Activated CD8-positive, alpha-beta memory T cell treated with anti-CD3 and anti-CD28 coated beads, Interleukin-2, amount 50 U/mL, for 48 hours (primary cell): ENCODE measurements around the gene WDR86.

Experiments
- DNase-seq: peaks from one replicate; pipeline ENCODE4 v3.0.0-alpha.2; 2020

WDR86 gene

GRCh38 chr7:151405588-151405987 lies 4.2 kb downstream of the WDR86 start:
- no peak for DNase-seq

GRCh38 chr7:151405056-151405455 lies 4.8 kb downstream of the WDR86 start:
- DNase-seq, result no peak

- DNase-seq, result no peak
Measured at GRCh38 chr7:151404216-151405011, 5.4 kb downstream of the WDR86 start.

GRCh38 chr7:151403764-151404163 lies 6.1 kb downstream of the WDR86 start:
- no peak for DNase-seq

- DNase-seq, result no peak
Measured at GRCh38 chr7:151402029-151402835, 7.6 kb downstream of the WDR86 start.

- DNase-seq, result no peak
Measured at GRCh38 chr7:151400626-151401315, 9.1 kb downstream of the WDR86 start.

- no peak for DNase-seq
Measured at GRCh38 chr7:151399906-151400305, 9.9 kb downstream of the WDR86 start.

- no peak for DNase-seq
Measured at GRCh38 chr7:151399305-151399601, 10.6 kb downstream of the WDR86 start.

GRCh38 chr7:151398446-151399304 lies 11.2 kb downstream of the WDR86 start:
- no peak for DNase-seq

- no peak for DNase-seq
Measured at GRCh38 chr7:151397026-151397425, 12.8 kb downstream of the WDR86 start.

GRCh38 chr7:151396328-151396970 lies 13.4 kb downstream of the WDR86 start:
- DNase-seq, result no peak

- DNase-seq, result no peak
Measured at GRCh38 chr7:151395036-151395367, 14.8 kb downstream of the WDR86 start.

GRCh38 chr7:151394076-151395035 lies 15.5 kb downstream of the WDR86 start:
- DNase-seq, result no peak

GRCh38 chr7:151393031-151393977 lies 16.5 kb downstream of the WDR86 start:
- no peak for DNase-seq

GRCh38 chr7:151392426-151392825 lies 17.4 kb downstream of the WDR86 start:
- DNase-seq, result no peak

GRCh38 chr7:151392002-151392401 lies 17.8 kb downstream of the WDR86 start:
- DNase-seq, result no peak

GRCh38 chr7:151391358-151391730 lies 18.5 kb downstream of the WDR86 start:
- DNase-seq, result no peak

GRCh38 chr7:151390598-151391357 lies 19.1 kb downstream of the WDR86 start:
- DNase-seq, result no peak
